Measurements from ENCODE around the gene PCK2.

Gene PCK2

GRCh38 chr14:24150993-24151392 lies 56.9 kb downstream of the PCK2 start:
- TF ChIP-seq CTCF (IDR thresholded peaks at IDR 0.05; ENCODE audit: control insufficient read depth, extremely low read depth, insufficient read depth) = no peak
- H3K4me3 ChIP-seq (ENCODE audit: low read depth, low read length) = no peak overlapping the region
- DNase-seq (ENCODE audit: low read depth) = no peak

GRCh38 chr14:24151404-24152080 lies 57.4 kb downstream of the PCK2 start:
- H3K4me3 ChIP-seq (ENCODE audit: low read depth, low read length) = no peak overlapping the region
- no peak for DNase-seq (ENCODE audit: low read depth)
- TF ChIP-seq CTCF (IDR thresholded peaks at IDR 0.05; ENCODE audit: control insufficient read depth, extremely low read depth, insufficient read depth) = no peak
